Liver (tissue), 9 donors: ENCODE results near the gene GPD1L. TPM values are rescaled to one million over a fixed set of nuclear protein-coding genes. Genes with fewer than 3 reads are reported as not detected.

ENCODE experiments used
- DNase-seq: peaks from one replicate; pipeline ENCODE4 v3.0.0-alpha.2; 2017; ENCODE audit warnings: low spot score
- H3K27ac ChIP-seq, 2 donors: one replicate each; pipeline ENCODE4 v1.7.0; 2013; ENCODE audit warnings: inconsistent platforms in 2 of 2, low read length in 2 of 2, control low read depth in 1 of 2, low read depth in 1 of 2, mild to moderate bottlenecking in 1 of 2
- H3K27me3 ChIP-seq, 4 donors: one replicate each; pipeline versions ENCODE4 v1.6.1 to v1.7.0; 2013; ENCODE audit warnings: low read length in 3 of 4, inconsistent platforms in 1 of 4, mild to moderate bottlenecking in 1 of 4, moderate library complexity in 1 of 4; ENCODE audit not compliant: control insufficient read depth in 4 of 4, insufficient read depth in 4 of 4
- H3K36me3 ChIP-seq, 4 donors: one replicate each; pipeline versions ENCODE4 v1.6.1 to v1.7.0; 2013; ENCODE audit warnings: low read length in 3 of 4, mild to moderate bottlenecking in 3 of 4, low read depth in 1 of 4, moderate library complexity in 1 of 4; ENCODE audit not compliant: control insufficient read depth in 4 of 4, insufficient read depth in 3 of 4
- H3K4me1 ChIP-seq, 4 donors: one replicate each; pipeline versions ENCODE4 v1.6.1 to v1.7.0; 2013; ENCODE audit warnings: low read length in 3 of 4, mild to moderate bottlenecking in 3 of 4, moderate library complexity in 1 of 4; ENCODE audit not compliant: control insufficient read depth in 4 of 4, insufficient read depth in 4 of 4
- H3K4me3 ChIP-seq, 3 donors: one replicate each; pipeline versions ENCODE4 v1.6.1 to v1.7.0; 2013; ENCODE audit warnings: low read length in 3 of 3, control low read depth in 1 of 3, low read depth in 1 of 3, mild to moderate bottlenecking in 1 of 3
- H3K9ac ChIP-seq, 2 donors: one replicate each; pipeline ENCODE4 v1.7.0; 2013; ENCODE audit warnings: low read length in 2 of 2, mild to moderate bottlenecking in 2 of 2, moderate library complexity in 2 of 2, control low read depth in 1 of 2, low read depth in 1 of 2
- H3K9me3 ChIP-seq, 4 donors: one replicate each; pipeline versions ENCODE4 v1.6.1 to v1.7.0; 2013; ENCODE audit warnings: low read length in 3 of 4; ENCODE audit not compliant: control insufficient read depth in 4 of 4
- EGR1 ChIP-seq, 2 donors: IDR thresholded peaks; 2 replicates each; pipeline ENCODE4 v1.6.1; 2016 to 2018; ENCODE audit warnings: antibody characterized with exemption in 2 of 2, low read depth in 2 of 2
- FOXA1 ChIP-seq: IDR thresholded peaks from 2 replicates; pipeline ENCODE4 v1.6.1; 2016; ENCODE audit warnings: antibody characterized with exemption
- FOXA2 ChIP-seq: IDR thresholded peaks from 2 replicates; pipeline ENCODE4 v1.6.1; 2016; ENCODE audit warnings: antibody characterized with exemption
- GABPA ChIP-seq, 2 donors: IDR thresholded peaks in 1 of 2; conservative IDR thresholded peaks in 1 of 2; 2 replicates each; pipeline ENCODE4 v1.6.1; 2016; ENCODE audit warnings: antibody characterized with exemption in 2 of 2, mild to moderate bottlenecking in 1 of 2, moderate library complexity in 1 of 2
- HNF4A ChIP-seq, 2 donors: conservative IDR thresholded peaks; 2 replicates each; pipeline ENCODE4 v1.6.1; 2016; ENCODE audit warnings: antibody characterized with exemption in 2 of 2, mild to moderate bottlenecking in 2 of 2
- JUND ChIP-seq, 2 donors: IDR thresholded peaks; 2 replicates each; pipeline ENCODE4 v1.6.1; 2016; ENCODE audit warnings: antibody characterized with exemption in 2 of 2
- NR2F2 ChIP-seq: IDR thresholded peaks from 2 replicates; pipeline ENCODE4 v1.6.1; 2016; ENCODE audit warnings: antibody characterized with exemption
- RAD21 ChIP-seq, 2 donors: IDR thresholded peaks; 2 replicates each; pipeline ENCODE4 v1.6.1; 2016; ENCODE audit warnings: antibody characterized with exemption in 2 of 2, mild to moderate bottlenecking in 2 of 2
- RXRA ChIP-seq, 2 donors: IDR thresholded peaks; 2 replicates each; pipeline ENCODE4 v1.6.1; 2017 to 2018; ENCODE audit warnings: antibody characterized with exemption in 2 of 2, mild to moderate bottlenecking in 1 of 2
- SP1 ChIP-seq: IDR thresholded peaks from 2 replicates; pipeline ENCODE4 v1.6.1; 2018; ENCODE audit warnings: antibody characterized with exemption, mild to moderate bottlenecking
- TAF1 ChIP-seq: conservative IDR thresholded peaks from 2 replicates; pipeline ENCODE4 v1.6.1; 2016; ENCODE audit warnings: antibody characterized with exemption, mild to moderate bottlenecking
- YY1 ChIP-seq: IDR thresholded peaks from 2 replicates; pipeline ENCODE4 v1.6.1; 2016; ENCODE audit warnings: antibody characterized with exemption, mild to moderate bottlenecking
- WGBS: extraction: QIAGEN DNeasy Blood & Tissue Kit; methylation state at CpG from one replicate; pipeline ENCODE4 v1.1.7; 2013; 5-methylcytosine and 5-hydroxymethylcytosine counted together
- polyA plus RNA-seq, 2 donors: library from polyadenylated mRNA; stranded (reverse) in 1 of 2; unstranded in 1 of 2; fragments of 200-250 nt in 1 of 2; fragments of >200 nt in 1 of 2; fragmentation: Nextera tagmentation in 1 of 2; extraction: Ambion mirVana in 1 of 2; gene quantifications; one replicate each; pipeline versions ENCODE4 v1.2.1 to v1.2.3, GENCODE V29; 2013 to 2015
- total RNA-seq, 2 donors: library from RNA; depleted of rRNA; stranded (reverse); fragments of >200 nt; gene quantifications; one replicate each; pipeline ENCODE4 v1.2.3, GENCODE V29; 2014
- TF ChIP-seq, protein P1 (sequence below): IDR thresholded peaks from 2 replicates; pipeline ENCODE4 v1.6.1; 2016; ENCODE audit warnings: antibody characterized with exemption, mild to moderate bottlenecking
- TF ChIP-seq, protein P2 (sequence below): IDR thresholded peaks from 2 replicates; pipeline ENCODE4 v1.6.1; 2016; ENCODE audit warnings: antibody characterized with exemption
- TF ChIP-seq, protein P3 (sequence below): fragments of 150-350 bp; IDR thresholded peaks from 2 replicates; pipeline ENCODE4 v1.5.1; 2017; ENCODE audit warnings: improper control_type of control experiment, low read depth, low read length; ENCODE audit not compliant: missing input control
- TF ChIP-seq, protein P4 (sequence below): IDR thresholded peaks from 2 replicates; pipeline ENCODE4 v1.6.1; 2016; ENCODE audit warnings: antibody characterized with exemption
- TF ChIP-seq, protein P5 (sequence below): IDR thresholded peaks from 2 replicates; pipeline ENCODE4 v1.6.1; 2016; ENCODE audit warnings: antibody characterized with exemption
- donor health status: healthy.
- donor health status: healthy.
- donor health status: healthy.
- donor health status: healthy.
- donor health status: healthy.

The GPD1L gene
- total and polyA plus RNA-seq, 4 donors = 1.4 to 5.0 (median 3.1) TPM

DNA sequence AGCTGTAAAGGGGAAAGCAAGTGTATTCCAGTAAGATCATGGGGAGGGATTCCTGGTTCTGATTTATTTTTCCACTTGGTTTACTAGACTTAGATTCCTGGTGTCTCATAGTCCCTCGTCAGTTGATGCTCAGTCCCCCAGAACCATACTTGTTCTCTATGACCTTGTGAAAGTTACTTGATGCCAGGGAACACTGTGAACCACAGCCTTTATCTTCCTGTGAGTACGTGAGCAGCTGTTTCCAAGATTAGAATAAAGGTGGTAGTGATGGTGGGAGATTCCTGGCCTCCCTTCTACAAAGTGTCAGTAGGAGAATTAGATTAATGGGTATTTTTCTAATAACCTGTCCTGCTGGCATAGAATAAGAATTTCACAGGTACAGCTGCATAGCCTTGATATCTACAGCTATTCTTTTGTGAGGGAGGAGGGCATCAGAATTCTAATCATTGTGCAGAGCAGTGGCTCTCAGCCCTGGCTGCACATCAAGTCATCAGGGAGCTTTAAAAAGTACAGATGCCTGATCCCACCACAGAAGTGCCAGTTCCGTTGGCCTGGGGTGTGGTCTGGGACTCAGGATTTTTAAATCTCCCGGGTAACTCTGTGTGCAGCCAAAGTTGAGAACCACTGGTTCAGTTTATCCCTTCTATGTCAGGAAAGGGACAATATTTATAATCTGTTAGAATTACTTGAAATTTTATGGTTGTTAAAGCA is 20.0 kb downstream of the GPD1L start:
- H3K27ac ChIP-seq = no peak overlapping the region
- WGBS = 89% methylated on average over 4 of the region's 4 CpGs
- H3K27me3 ChIP-seq = peaks cover 0 to 3% (median 0%) of the 10 kb centered on the region in 4 donors
- H3K4me1 ChIP-seq = no peaks in the 10 kb centered on the region
- H3K9me3 ChIP-seq = no peaks in the 10 kb centered on the region
- TF ChIP-seq, protein P1, sequence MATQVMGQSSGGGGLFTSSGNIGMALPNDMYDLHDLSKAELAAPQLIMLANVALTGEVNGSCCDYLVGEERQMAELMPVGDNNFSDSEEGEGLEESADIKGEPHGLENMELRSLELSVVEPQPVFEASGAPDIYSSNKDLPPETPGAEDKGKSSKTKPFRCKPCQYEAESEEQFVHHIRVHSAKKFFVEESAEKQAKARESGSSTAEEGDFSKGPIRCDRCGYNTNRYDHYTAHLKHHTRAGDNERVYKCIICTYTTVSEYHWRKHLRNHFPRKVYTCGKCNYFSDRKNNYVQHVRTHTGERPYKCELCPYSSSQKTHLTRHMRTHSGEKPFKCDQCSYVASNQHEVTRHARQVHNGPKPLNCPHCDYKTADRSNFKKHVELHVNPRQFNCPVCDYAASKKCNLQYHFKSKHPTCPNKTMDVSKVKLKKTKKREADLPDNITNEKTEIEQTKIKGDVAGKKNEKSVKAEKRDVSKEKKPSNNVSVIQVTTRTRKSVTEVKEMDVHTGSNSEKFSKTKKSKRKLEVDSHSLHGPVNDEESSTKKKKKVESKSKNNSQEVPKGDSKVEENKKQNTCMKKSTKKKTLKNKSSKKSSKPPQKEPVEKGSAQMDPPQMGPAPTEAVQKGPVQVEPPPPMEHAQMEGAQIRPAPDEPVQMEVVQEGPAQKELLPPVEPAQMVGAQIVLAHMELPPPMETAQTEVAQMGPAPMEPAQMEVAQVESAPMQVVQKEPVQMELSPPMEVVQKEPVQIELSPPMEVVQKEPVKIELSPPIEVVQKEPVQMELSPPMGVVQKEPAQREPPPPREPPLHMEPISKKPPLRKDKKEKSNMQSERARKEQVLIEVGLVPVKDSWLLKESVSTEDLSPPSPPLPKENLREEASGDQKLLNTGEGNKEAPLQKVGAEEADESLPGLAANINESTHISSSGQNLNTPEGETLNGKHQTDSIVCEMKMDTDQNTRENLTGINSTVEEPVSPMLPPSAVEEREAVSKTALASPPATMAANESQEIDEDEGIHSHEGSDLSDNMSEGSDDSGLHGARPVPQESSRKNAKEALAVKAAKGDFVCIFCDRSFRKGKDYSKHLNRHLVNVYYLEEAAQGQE = no peak
- no peak for TF ChIP-seq JUND (IDR thresholded peaks at IDR 0.05)
- no peak for TF ChIP-seq SP1
- no peak for TF ChIP-seq YY1
- no peak for TF ChIP-seq RAD21 (IDR thresholded peaks at IDR 0.05)
- no peak for TF ChIP-seq FOXA2
- TF ChIP-seq, protein P2, sequence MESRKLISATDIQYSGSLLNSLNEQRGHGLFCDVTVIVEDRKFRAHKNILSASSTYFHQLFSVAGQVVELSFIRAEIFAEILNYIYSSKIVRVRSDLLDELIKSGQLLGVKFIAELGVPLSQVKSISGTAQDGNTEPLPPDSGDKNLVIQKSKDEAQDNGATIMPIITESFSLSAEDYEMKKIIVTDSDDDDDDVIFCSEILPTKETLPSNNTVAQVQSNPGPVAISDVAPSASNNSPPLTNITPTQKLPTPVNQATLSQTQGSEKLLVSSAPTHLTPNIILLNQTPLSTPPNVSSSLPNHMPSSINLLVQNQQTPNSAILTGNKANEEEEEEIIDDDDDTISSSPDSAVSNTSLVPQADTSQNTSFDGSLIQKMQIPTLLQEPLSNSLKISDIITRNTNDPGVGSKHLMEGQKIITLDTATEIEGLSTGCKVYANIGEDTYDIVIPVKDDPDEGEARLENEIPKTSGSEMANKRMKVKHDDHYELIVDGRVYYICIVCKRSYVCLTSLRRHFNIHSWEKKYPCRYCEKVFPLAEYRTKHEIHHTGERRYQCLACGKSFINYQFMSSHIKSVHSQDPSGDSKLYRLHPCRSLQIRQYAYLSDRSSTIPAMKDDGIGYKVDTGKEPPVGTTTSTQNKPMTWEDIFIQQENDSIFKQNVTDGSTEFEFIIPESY = no peak
- no peak for TF ChIP-seq RXRA (IDR thresholded peaks at IDR 0.05)
- TF ChIP-seq, protein P3, sequence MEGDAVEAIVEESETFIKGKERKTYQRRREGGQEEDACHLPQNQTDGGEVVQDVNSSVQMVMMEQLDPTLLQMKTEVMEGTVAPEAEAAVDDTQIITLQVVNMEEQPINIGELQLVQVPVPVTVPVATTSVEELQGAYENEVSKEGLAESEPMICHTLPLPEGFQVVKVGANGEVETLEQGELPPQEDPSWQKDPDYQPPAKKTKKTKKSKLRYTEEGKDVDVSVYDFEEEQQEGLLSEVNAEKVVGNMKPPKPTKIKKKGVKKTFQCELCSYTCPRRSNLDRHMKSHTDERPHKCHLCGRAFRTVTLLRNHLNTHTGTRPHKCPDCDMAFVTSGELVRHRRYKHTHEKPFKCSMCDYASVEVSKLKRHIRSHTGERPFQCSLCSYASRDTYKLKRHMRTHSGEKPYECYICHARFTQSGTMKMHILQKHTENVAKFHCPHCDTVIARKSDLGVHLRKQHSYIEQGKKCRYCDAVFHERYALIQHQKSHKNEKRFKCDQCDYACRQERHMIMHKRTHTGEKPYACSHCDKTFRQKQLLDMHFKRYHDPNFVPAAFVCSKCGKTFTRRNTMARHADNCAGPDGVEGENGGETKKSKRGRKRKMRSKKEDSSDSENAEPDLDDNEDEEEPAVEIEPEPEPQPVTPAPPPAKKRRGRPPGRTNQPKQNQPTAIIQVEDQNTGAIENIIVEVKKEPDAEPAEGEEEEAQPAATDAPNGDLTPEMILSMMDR = no peak
- TF ChIP-seq, protein P4, sequence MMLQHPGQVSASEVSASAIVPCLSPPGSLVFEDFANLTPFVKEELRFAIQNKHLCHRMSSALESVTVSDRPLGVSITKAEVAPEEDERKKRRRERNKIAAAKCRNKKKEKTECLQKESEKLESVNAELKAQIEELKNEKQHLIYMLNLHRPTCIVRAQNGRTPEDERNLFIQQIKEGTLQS = no peak
- TF ChIP-seq EGR1 (IDR thresholded peaks at IDR 0.05; ENCODE audit: low read depth in 2 of 2) = no peak
- no peak overlapping the region for H3K9ac ChIP-seq
- H3K36me3 ChIP-seq = no peaks in the 10 kb centered on the region
- DNase-seq = no peak
- H3K4me3 ChIP-seq = no peak overlapping the region

DNA sequence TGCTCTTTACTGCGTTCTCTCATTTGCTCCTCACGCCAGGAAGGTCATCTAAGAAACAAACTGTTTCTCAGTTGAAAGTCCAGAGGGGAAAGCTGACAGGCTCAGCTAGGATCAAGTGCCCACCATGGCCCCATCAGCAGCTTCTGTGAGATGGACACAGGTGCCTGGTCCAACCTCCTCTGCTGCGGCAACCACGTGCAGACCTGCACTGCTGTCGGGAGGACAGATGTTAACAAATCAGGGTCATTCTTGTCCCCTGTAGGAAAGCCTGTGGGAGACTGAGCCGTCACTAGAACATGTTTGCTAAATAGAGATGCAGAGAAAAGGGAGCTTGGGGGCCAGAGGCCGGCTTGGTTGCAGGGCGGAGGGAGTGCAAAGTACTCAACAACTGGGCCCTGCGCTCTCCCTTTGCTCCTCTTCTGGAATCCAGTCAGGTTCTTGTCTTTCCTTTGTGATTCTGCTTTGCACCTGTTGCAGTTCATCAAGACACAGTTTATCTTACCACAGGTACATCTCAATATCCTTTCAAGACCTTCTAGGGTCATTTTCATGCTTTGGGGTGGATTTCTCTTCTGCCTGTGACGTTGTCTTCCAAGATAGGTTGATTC is 20.9 kb downstream of the GPD1L start:
- H3K9ac ChIP-seq = no peak overlapping the region
- no peaks in the 10 kb centered on the region for H3K36me3 ChIP-seq
- H3K27me3 ChIP-seq = peaks cover 0 to 3% (median 0%) of the 10 kb centered on the region in 4 donors
- no peak overlapping the region for H3K27ac ChIP-seq
- DNase-seq = no peak
- no peak overlapping the region for H3K4me3 ChIP-seq
- H3K4me1 ChIP-seq = no peaks in the 10 kb centered on the region
- WGBS = 85% methylated on average over 10 of the region's 10 CpGs
- H3K9me3 ChIP-seq = no peaks in the 10 kb centered on the region
- TF ChIP-seq, protein P2 = no peak
- TF ChIP-seq, protein P5, sequence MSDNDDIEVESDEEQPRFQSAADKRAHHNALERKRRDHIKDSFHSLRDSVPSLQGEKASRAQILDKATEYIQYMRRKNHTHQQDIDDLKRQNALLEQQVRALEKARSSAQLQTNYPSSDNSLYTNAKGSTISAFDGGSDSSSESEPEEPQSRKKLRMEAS = no peak
- TF ChIP-seq EGR1 (IDR thresholded peaks at IDR 0.05; ENCODE audit: low read depth in 2 of 2) (no peak), RAD21 (IDR thresholded peaks at IDR 0.05) (no peak), SP1 (no peak), GABPA (IDR thresholded peaks at IDR 0.05 in 1 of 2, conservative IDR thresholded peaks at IDR 0.05 in 1 of 2) (no peak), HNF4A (conservative IDR thresholded peaks at IDR 0.05) (no peak), NR2F2 (no peak), YY1 (no peak), FOXA1 (no peak), TAF1 (no peak), FOXA2 (no peak)
- TF ChIP-seq, protein P3 = no peak
- TF ChIP-seq, protein P4 = no peak
